ENCODE data around the gene PRKG2.
"Not testable (repeated sequence)": the region's sequence is repeated elsewhere in the genome, so short reads cannot be mapped to it uniquely, and the experiment has no call there.

Gene PRKG2

DNA sequence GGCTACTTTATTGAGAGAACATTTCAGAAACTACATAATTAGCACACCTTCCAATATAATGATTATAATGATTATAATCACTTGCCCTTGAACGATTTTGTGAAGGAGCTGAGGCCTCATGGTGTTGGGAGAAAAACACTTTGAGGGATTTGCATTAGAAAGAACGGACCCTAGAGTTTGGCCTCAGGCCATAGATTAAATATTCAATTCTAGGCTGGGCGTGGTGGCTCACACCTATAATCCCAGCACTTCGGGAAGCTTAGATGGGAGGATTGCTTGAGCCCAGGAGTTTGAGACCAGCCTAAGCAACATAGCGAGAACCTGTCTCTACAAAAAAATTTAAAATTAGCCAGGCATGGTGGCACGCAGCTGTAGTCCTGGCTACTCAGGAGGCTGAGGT, 12.9 kb upstream of the PRKG2 start:
- in situ Hi-C loops (cut with HindIII; ENCODE audit: low sequenced_read_pairs): no loop called here
- DNase-seq (ENCODE audit: low read depth): no peak
- no peak overlapping the region for H3K4me3 ChIP-seq (ENCODE audit: low read depth, low read length)
- no peak for TF ChIP-seq CTCF (IDR thresholded peaks at IDR 0.05; ENCODE audit: low read depth, low read length, missing control alignments)

DNA sequence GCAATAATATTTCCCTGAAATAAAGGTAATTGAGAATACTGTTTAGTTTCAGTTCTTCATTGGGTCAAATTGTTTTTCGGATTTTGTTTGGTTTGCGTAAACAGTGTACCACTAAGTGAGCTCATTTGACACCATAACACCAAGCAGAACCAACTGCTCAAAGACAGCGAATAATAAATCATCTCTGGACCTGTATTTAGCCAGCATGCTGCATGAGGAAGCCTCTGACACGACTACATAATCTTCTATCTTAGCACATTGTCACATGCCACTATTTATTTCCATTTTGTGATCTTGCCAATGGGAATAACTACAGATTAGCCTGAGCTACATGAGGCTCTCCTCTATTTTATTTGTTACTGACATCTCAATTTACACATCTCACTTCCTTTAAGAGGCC, 12.1 kb upstream of the PRKG2 start:
- TF ChIP-seq CTCF (IDR thresholded peaks at IDR 0.05; ENCODE audit: low read depth, low read length, missing control alignments): no peak
- in situ Hi-C loops (cut with HindIII; ENCODE audit: low sequenced_read_pairs): no loop called here
- no peak overlapping the region for H3K4me3 ChIP-seq (ENCODE audit: low read depth, low read length)
- DNase-seq (ENCODE audit: low read depth): no peak

DNA sequence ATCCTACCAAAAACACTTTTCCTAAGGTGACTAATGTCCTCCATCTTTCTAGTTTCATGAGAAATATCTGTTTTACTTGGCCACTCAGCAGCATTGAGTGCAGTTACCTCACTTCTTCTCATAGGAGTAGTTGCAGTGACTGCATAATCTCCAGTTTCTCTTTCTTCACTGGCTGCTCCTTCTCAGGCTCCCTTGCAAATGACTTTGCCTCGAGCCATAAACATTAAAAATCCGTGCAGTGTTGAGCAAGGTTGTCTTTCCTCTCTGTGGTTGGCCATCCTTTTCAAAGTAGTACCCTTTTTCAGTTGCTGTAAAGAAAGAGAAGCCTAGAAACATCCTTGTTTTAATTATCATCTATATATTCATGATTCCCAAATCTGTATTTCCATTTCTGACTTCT, 10.2 kb upstream of the PRKG2 start:
- DNase-seq (ENCODE audit: low read depth): no peak
- in situ Hi-C loops (cut with HindIII; ENCODE audit: low sequenced_read_pairs): no loop called here
- TF ChIP-seq CTCF (IDR thresholded peaks at IDR 0.05; ENCODE audit: low read depth, low read length, missing control alignments): no peak

GRCh38 chr4:81222082-81222472, 7.1 kb upstream of the PRKG2 start:
- in situ Hi-C loops (cut with HindIII; ENCODE audit: low sequenced_read_pairs): not testable (repeated sequence)

More for the DNA sequence above, 10.2 kb upstream of the PRKG2 start:
- H3K4me3 ChIP-seq (ENCODE audit: low read depth, low read length): no peak overlapping the region

DNA sequence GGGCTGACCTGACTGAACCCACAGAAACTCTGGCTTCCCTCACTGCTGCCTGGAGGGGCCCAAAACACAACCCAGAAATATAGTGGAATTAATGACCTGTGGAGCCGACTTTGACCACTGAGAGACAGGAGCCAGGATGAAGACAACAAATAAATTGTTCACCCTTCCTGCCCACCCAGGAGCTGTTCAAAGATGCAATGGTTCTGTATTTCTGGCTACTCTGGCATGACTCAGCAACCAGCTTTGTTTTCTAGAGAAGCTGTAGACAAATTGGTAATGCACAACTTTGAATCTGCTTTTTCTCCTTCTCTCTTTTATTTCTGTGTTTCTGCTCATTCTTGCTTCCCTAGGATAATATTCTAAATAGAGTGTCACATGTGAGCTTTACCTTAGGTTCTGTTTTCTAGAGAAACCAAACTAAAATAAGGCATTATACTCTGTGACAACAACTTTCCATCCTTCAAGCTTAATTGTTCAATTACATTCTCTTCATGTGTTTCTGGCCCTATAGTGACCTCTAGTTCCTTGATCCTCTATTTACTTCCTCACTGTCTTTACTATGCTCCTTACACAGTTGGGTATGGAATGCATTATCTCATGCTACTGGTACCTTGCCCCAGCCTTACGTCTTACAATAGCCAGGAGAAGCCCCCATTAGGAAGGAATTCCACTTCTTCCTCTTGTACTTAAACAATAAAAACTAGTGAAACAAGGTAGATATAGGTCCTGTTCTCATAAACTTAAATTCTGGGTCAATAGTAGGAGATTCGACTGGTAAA, 6.5 kb upstream of the PRKG2 start:
- DNase-seq (ENCODE audit: low read depth): no peak
- TF ChIP-seq CTCF (IDR thresholded peaks at IDR 0.05; ENCODE audit: low read depth, low read length, missing control alignments): no peak
- in situ Hi-C loops (cut with HindIII; ENCODE audit: low sequenced_read_pairs): no loop called here
- H3K4me3 ChIP-seq (ENCODE audit: low read depth, low read length): no peak overlapping the region

More at GRCh38 chr4:81222082-81222472, 7.1 kb upstream of the PRKG2 start:
- not testable (repeated sequence) for H3K4me3 ChIP-seq (ENCODE audit: low read depth, low read length); DNase-seq (ENCODE audit: low read depth)

DNA sequence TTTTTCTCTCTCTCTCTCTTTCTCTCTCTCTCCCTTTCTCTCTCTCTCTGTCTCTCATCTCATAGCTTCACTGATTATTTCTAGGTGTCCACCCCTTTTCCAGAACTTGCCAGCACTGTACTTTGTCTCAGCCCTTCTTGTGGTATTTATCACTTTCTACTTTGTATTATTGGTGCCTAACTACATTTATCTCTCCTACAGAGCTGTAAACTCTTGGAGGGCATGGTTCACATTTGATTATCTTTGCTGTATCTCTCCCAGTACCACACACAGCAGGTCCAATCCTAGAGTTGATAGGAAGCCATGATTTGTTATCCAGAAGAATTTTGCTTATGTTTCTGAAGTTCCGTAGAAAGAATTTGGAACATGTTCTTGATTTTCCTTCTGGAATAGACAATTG, 5.2 kb upstream of the PRKG2 start:
- in situ Hi-C loops (cut with HindIII; ENCODE audit: low sequenced_read_pairs): no loop called here
- DNase-seq (ENCODE audit: low read depth): no peak
- H3K4me3 ChIP-seq (ENCODE audit: low read depth, low read length): no peak overlapping the region
- TF ChIP-seq CTCF (IDR thresholded peaks at IDR 0.05; ENCODE audit: low read depth, low read length, missing control alignments): no peak

GRCh38 chr4:81218206-81218605, 3.2 kb upstream of the PRKG2 start:
- in situ Hi-C loops (cut with HindIII; ENCODE audit: low sequenced_read_pairs): no loop called here

More at GRCh38 chr4:81218206-81218605, 3.2 kb upstream of the PRKG2 start:
- H3K4me3 ChIP-seq (ENCODE audit: low read depth, low read length): no peak overlapping the region
- DNase-seq (ENCODE audit: low read depth): no peak
- TF ChIP-seq CTCF (IDR thresholded peaks at IDR 0.05; ENCODE audit: low read depth, low read length, missing control alignments): no peak

Measured in astrocyte of the cerebellum (primary cell).